HCT116 (cell line): ENCODE results near the gene HIVEP3. TPM values are rescaled to one million over a fixed set of nuclear protein-coding genes. Genes with fewer than 3 reads are reported as not detected.

Experiments used
- ATAC-seq: fragments of 200-7000 bp; cut with Tn5 transposase; 2 replicates; pipeline ENCODE4 v1.9.1; 2020; ENCODE audit warnings: mild to moderate bottlenecking, moderate library complexity
- BruUV-seq: library from RNA; stranded (reverse); fragments of 400-500 nt; replicated peaks from 2 replicates; lab custom pipeline; 2021; lab: Mats Ljungman, UMichigan
- CTCF ChIA-PET: fragments of 300-600 bp; sonication (Branson Sonifier 250); formaldehyde crosslinking; loops from one replicate; lab custom pipeline; 2021; ENCODE audit warnings: antibody characterized with exemption; lab: Charles Lee
- POLR2A ChIA-PET: fragments of 300-600, 350-600 bp; sonication (Branson Sonifier 250); formaldehyde crosslinking; loops from one replicate; lab custom pipeline; 2021; ENCODE audit warnings: antibody characterized with exemption; lab: Charles Lee
- RAD21 ChIA-PET, 2 experiments: fragments of 300-600 bp; sonication (Branson Sonifier 250); formaldehyde crosslinking; loops; one replicate each; lab custom pipeline; 2023; ENCODE audit warnings: low total read pairs in 2 of 2; ENCODE audit not compliant: uncharacterized antibody in 2 of 2, unreplicated experiment in 2 of 2, low non-redundant PET in 1 of 2; lab: Charles Lee
- DNase-seq: peaks from one replicate; pipeline ENCODE4 v3.0.0-alpha.2; 2010; ENCODE audit warnings: low read depth, low spot score
- H2AFZ ChIP-seq: fragments of 200-600 bp; shearing (Covaris generic), sonication (generic); 2 replicates; pipeline ENCODE4 v1.6.1; 2017; ENCODE audit warnings: low read depth, mixed run types, mixed read lengths, antibody characterized with exemption, low read length; ENCODE audit not compliant: poor library complexity, severe bottlenecking
- H3K27ac ChIP-seq: 2 replicates; pipeline ENCODE4 v1.5.1; 2012; ENCODE audit warnings: low read depth, low read length
- H3K27me3 ChIP-seq: fragments of 200-600 bp; sonication (generic); 2 replicates; pipeline ENCODE4 v1.6.1; 2016; ENCODE audit warnings: mixed run types, low read length, mixed read lengths; ENCODE audit not compliant: insufficient read depth
- H3K36me3 ChIP-seq, 2 experiments: fragments of 200-500 bp in 1 of 2; fragments of 200-600 bp in 1 of 2; sonication (Bioruptor generic) in 1 of 2; sonication (generic) in 1 of 2; 2 replicates each; pipeline versions ENCODE4 v1.5.1 to v1.6.1; 2014 to 2016; ENCODE audit warnings: low read length in 2 of 2, inconsistent platforms in 1 of 2, mixed read lengths in 1 of 2, mixed run types in 1 of 2; ENCODE audit not compliant: insufficient read depth in 2 of 2, control insufficient read depth in 1 of 2
- H3K4me1 ChIP-seq, 2 experiments: fragments of 200-600 bp in 1 of 2; sonication (generic) in 1 of 2; 2 replicates each; pipeline versions ENCODE4 v1.5.1 to v1.6.1; 2012 to 2017; ENCODE audit warnings: low read length in 2 of 2, inconsistent platforms in 1 of 2, mild to moderate bottlenecking in 1 of 2, mixed read lengths in 1 of 2, mixed run types in 1 of 2, moderate library complexity in 1 of 2; ENCODE audit not compliant: insufficient read depth in 2 of 2, control insufficient read depth in 1 of 2
- H3K4me2 ChIP-seq: fragments of 200-600 bp; sonication (generic); 2 replicates; pipeline ENCODE4 v1.6.1; 2017; ENCODE audit warnings: mixed run types, low read length, mixed read lengths
- H3K4me3 ChIP-seq, 2 experiments: fragments of 200-600 bp in 1 of 2; sonication (generic) in 1 of 2; replicated peaks in 1 of 2; 2 replicates each; pipeline ENCODE4 v1.5.1; 2011 to 2016; ENCODE audit warnings: low read length in 2 of 2, control low read depth in 1 of 2, low read depth in 1 of 2, mild to moderate bottlenecking in 1 of 2, mixed read lengths in 1 of 2, mixed run types in 1 of 2
- H3K79me2 ChIP-seq: fragments of 200-600 bp; sonication (generic); 2 replicates; pipeline ENCODE4 v1.6.1; 2017; ENCODE audit warnings: mild to moderate bottlenecking, mixed run types, low read length, moderate library complexity, mixed read lengths; ENCODE audit not compliant: insufficient read depth
- H3K9ac ChIP-seq: fragments of 200-600 bp; sonication (generic); 2 replicates; pipeline ENCODE4 v1.6.1; 2016; ENCODE audit warnings: low read length, mixed read lengths
- H3K9me2 ChIP-seq: fragments of 200-600 bp; sonication (generic), shearing (Covaris generic); 2 replicates; pipeline ENCODE4 v1.6.1; 2017; ENCODE audit warnings: mixed run types, mild to moderate bottlenecking, moderate library complexity; ENCODE audit not compliant: insufficient read depth
- H3K9me3 ChIP-seq, 2 experiments: fragments of 200-500 bp in 1 of 2; fragments of 200-600 bp in 1 of 2; sonication (Bioruptor generic) in 1 of 2; sonication (generic) in 1 of 2; 2 replicates each; pipeline ENCODE4 v1.6.1; 2014 to 2017; ENCODE audit warnings: low read length in 2 of 2, mixed read lengths in 2 of 2, inconsistent platforms in 1 of 2, low read depth in 1 of 2, mild to moderate bottlenecking in 1 of 2, mixed run types in 1 of 2, moderate library complexity in 1 of 2; ENCODE audit not compliant: control insufficient read depth in 1 of 2, insufficient read depth in 1 of 2
- H4K20me1 ChIP-seq: fragments of 200-600 bp; sonication (generic), shearing (Covaris generic); 2 replicates; pipeline ENCODE4 v1.6.1; 2017; ENCODE audit warnings: mixed run types, mild to moderate bottlenecking, moderate library complexity; ENCODE audit not compliant: insufficient read depth
- CBX3 ChIP-seq: IDR thresholded peaks from 2 replicates; pipeline ENCODE4 v1.6.1; 2012; ENCODE audit warnings: low read depth
- EGR1 ChIP-seq: IDR thresholded peaks from 2 replicates; pipeline ENCODE4 v1.6.1; 2012; ENCODE audit warnings: low read depth
- ELF1 ChIP-seq: IDR thresholded peaks from 2 replicates; pipeline ENCODE4 v1.6.1; 2012; ENCODE audit warnings: low read depth, borderline replicate concordance
- JUND ChIP-seq: IDR thresholded peaks from 2 replicates; pipeline ENCODE4 v1.6.1; 2012
- MAX ChIP-seq: IDR thresholded peaks from 2 replicates; pipeline ENCODE4 v1.6.1; 2012
- POLR2AphosphoS5 ChIP-seq: IDR thresholded peaks from 2 replicates; pipeline ENCODE4 v1.6.1; 2011; ENCODE audit warnings: mild to moderate bottlenecking, low read depth, low read length, moderate library complexity
- RAD21 ChIP-seq: IDR thresholded peaks from 2 replicates; pipeline ENCODE4 v1.6.1; 2012; ENCODE audit warnings: low read depth, mild to moderate bottlenecking
- REST ChIP-seq: IDR thresholded peaks from 2 replicates; pipeline ENCODE4 v1.6.1; 2012; ENCODE audit warnings: low read depth
- SIN3A ChIP-seq: IDR thresholded peaks from 2 replicates; pipeline ENCODE4 v1.6.1; 2012; ENCODE audit warnings: low read depth
- TCF7L2 ChIP-seq: IDR thresholded peaks from 2 replicates; pipeline ENCODE4 v1.7.0; 2011; ENCODE audit warnings: borderline replicate concordance, inconsistent platforms; ENCODE audit not compliant: insufficient read depth, insufficient read length; ENCODE audit errors: extremely low read depth
- ZBTB33 ChIP-seq: IDR thresholded peaks from 2 replicates; pipeline ENCODE4 v1.6.1; 2011; ENCODE audit warnings: mild to moderate bottlenecking, low read length, moderate library complexity; ENCODE audit not compliant: insufficient replicate concordance; ENCODE audit errors: extremely low read depth
- ZFX ChIP-seq: fragments of 450-650 bp; IDR thresholded peaks from 2 replicates; pipeline ENCODE4 v1.6.1; 2017
- intact Hi-C: fragments of 100-400 bp; cut with micrococcal nuclease; formaldehyde crosslinking; loops from 2 replicates; pipeline ENCODE4 v1.10.0; 2022
- total RNA-seq: library from RNA; stranded (reverse); gene quantifications from one replicate; pipeline ENCODE4 v1.2.1, GENCODE V29; 2021; ENCODE audit not compliant: unreplicated experiment

Gene HIVEP3
- total RNA-seq, 1 experiment from 2014 or later = 7.1 TPM

GRCh38 chr1:41708332-41708731 lies 210.4 kb downstream of the HIVEP3 start:
- ATAC-seq (no peak), DNase-seq (no peak)
- no peak overlapping the region for H3K27ac ChIP-seq
- ChIA-PET POLR2A (no interaction called here), RAD21 (no interaction called here), CTCF (no interaction called here)
- H2AFZ ChIP-seq = no peak overlapping the region
- peaks cover under 1 to 9% of the 10 kb centered on the region in 2 experiments; a peak in 3 of 4 replicates for H3K4me1 ChIP-seq
- no peak overlapping the region for H3K4me3 ChIP-seq
- H3K79me2 ChIP-seq = no peaks in the 10 kb centered on the region
- TF ChIP-seq RAD21 (no peak), ZBTB33 (no peak), MAX (no peak), JUND (no peak), CBX3 (no peak)
- H4K20me1 ChIP-seq = no peaks in the 10 kb centered on the region
- intact Hi-C loops = no loop called here
- no peaks in the 10 kb centered on the region for H3K9me2 ChIP-seq
- H3K4me2 ChIP-seq = no peak overlapping the region
- no peaks in the 10 kb centered on the region for H3K36me3 ChIP-seq
- no peaks in the 10 kb centered on the region for H3K27me3 ChIP-seq
- H3K9me3 ChIP-seq = no peaks in the 10 kb centered on the region
- no TSS peak for BruUV-seq
- H3K9ac ChIP-seq = no peak overlapping the region

DNA sequence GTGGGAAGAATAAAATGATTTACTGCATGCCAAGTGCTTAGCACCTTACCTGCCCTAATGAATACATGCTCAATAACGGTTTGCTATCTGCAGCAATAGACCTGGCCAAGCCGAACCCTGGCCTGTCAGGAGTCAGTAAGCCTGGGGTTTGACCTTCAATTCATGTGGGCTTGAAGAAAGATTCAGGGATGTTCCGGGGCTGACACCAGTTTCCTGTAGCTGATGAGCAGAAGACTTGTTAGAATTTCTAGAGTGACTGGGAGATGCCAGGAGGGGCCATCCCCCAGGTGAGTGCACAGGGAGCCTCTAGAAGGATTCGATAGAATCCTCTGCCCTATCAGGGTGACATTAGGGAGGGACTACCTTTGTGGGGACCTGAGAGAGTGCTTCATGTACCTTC lies 210.9 kb downstream of the HIVEP3 start:
- H3K4me2 ChIP-seq = no peak overlapping the region
- no peaks in the 10 kb centered on the region for H4K20me1 ChIP-seq
- intact Hi-C loops = no loop called here
- BruUV-seq = no TSS peak
- POLR2A ChIA-PET = no interaction called here
- H3K9me2 ChIP-seq = no peaks in the 10 kb centered on the region
- H3K9ac ChIP-seq = no peak overlapping the region
- CTCF ChIA-PET = no interaction called here
- no peaks in the 10 kb centered on the region for H3K9me3 ChIP-seq
- H3K27me3 ChIP-seq = no peaks in the 10 kb centered on the region
- no peaks in the 10 kb centered on the region for H3K79me2 ChIP-seq
- RAD21 ChIA-PET = no interaction called here
- no peaks in the 10 kb centered on the region for H3K36me3 ChIP-seq
- H3K4me3 ChIP-seq = no peak overlapping the region
- no peak overlapping the region for H2AFZ ChIP-seq
- TF ChIP-seq SIN3A (no peak), POLR2AphosphoS5 (no peak), ELF1 (no peak), TCF7L2 (no peak), EGR1 (no peak), MAX (no peak), ZBTB33 (no peak), ZFX (no peak), REST (no peak), RAD21 (no peak)
- no peak for ATAC-seq
- DNase-seq = no peak
- H3K27ac ChIP-seq = no peak overlapping the region
- H3K4me1 ChIP-seq = peaks cover 0 to 4% of the 10 kb centered on the region in 2 experiments; a peak in 1 of 4 replicates
